ENCODE results near the gene GPR18.
"Not testable (repeated sequence)": the region's sequence is repeated elsewhere in the genome, so short reads cannot be mapped to it uniquely, and the experiment has no call there.

GPR18 gene

DNA sequence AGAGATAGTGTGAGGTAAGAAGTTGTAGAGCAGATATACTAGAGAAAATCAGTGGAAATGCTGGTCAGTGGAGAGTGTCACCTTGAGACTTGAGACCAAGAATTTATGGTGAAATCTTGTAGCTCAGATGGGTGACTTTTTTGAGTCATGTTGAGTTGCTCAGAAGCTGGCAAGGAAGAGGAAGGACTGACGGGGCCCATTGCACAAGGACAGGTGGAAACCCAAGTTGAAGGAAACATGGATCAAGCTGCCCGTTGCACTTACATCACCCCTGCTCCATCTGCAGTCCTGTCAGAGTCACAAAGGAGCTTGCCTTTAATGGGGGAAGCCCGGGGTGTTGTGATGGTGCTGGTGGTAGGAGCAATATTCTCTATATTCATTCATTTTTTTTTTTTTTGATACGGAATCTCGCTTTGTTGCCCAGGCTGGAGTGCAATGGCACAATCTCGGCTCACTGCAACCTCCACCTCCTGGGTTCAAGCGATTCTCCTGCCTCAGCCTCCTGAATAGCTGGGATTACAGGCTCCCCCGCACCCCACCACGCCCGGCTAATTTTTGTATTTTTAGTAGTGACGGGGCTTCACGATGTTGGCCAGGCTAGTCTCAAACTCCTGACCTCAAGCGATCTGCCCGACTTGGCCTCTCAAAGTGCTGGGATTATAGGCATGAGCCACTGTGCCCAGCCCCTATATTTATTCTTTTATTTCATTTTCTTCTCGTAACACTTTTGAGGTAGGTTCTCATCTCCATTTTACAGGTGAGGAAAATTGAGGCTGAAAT lies 30.1 kb downstream of the GPR18 start:
- DNase-seq, result peak; percentile 98

DNA sequence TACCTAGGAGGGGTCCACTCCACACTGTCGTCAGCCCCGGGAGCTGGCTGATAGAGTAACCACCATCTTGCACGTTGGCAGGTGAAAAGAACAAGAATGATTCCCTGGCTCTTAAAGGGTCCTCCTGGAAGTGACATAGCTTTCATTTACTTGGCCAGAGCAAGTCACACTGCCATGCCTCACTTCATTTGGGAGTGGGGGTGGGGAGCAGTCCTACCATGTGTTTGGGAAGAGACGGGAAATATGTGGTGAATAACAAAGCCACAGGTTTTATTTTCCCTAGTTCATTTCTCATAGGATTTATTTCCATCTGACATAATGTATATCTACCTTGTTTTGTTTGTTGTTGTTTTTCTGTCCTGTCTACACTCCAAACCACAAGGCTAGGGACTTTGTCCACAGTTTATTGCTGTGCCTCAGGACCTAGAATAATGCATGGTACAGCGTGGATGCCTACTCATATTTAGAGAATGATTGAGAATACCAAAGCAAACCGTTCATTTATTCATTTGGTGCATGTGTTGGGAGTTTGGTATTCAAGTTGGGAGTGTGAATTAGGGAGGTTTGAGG lies 30.8 kb downstream of the GPR18 start:
- no peak for DNase-seq

DNA sequence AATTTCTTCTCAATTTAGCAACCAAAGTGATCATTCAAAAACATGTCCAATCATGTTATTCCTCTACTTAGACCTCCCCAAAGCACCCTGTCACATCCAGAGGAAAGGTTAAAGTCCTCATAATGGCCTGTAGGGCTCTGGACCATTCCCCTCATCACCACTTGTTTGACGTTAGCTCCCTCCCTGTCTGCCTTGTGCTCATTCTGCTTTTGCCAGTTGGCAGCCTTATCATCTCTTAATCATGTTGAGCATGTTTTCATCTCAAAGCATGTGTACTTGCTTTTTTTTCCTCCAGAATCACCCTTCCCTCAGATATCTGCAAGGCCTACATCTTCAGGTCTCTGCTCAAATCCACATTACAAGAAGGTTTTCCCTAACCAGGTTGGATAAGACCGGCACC lies 31.7 kb downstream of the GPR18 start:
- no peak for DNase-seq

DNA sequence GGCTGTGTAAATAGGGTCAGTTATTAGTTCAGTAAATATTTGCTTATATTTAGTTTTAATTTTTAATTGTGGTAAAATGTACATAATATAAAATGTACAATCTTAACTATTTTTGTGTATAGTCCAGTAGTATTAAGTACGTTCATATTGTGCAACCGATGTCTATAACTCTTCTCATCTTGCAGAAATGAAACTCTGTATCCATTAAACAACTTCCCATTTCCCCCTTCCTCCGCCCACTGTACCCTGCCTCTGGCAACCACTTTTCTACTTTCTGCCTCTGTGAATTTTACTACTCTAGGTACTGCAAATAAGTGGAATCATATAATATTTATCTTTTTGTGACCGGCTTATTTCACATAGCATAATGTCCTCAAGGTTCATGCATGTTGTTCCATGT lies 33.1 kb downstream of the GPR18 start:
- DNase-seq, result peak; percentile 74 to 83

DNA sequence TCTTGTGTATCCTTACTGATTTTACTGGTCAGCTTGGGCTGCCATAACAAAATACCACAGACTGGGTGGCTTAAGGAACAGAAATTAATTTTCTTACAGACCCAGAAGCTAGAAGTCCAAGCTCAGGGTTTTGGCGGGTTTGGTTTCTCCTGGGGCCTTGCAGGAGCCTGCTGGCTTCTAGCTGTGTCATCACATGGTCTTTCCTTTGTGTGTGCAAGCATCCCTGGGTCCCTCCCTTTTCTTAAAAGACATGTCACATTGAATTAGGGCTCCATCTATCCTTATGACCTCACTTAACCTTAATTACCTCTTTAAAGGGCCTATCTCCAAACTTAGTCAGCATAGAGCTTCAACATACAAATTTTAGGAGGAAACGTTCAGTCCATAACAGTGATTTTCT lies 34.2 kb downstream of the GPR18 start:
- DNase-seq, result no peak

DNA sequence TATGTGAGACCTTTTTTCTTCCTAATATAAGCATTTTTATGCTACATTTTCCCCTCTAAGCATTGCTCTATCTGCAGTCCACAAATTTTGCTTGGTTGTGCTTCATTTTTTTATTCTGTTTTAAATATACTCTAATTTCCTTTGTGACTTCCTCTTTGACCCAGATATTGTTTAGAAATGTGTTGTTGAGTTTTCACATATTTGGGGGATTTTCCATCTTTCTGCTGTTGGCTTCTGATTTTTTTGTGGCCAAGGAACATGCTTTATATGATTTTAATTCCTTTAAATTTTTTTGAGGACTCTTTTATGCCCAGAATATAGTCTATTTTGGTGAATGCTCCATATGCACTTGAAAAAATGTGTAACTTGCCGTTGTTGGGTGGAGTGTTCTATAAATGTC lies 34.6 kb downstream of the GPR18 start:
- no peak for DNase-seq

DNA sequence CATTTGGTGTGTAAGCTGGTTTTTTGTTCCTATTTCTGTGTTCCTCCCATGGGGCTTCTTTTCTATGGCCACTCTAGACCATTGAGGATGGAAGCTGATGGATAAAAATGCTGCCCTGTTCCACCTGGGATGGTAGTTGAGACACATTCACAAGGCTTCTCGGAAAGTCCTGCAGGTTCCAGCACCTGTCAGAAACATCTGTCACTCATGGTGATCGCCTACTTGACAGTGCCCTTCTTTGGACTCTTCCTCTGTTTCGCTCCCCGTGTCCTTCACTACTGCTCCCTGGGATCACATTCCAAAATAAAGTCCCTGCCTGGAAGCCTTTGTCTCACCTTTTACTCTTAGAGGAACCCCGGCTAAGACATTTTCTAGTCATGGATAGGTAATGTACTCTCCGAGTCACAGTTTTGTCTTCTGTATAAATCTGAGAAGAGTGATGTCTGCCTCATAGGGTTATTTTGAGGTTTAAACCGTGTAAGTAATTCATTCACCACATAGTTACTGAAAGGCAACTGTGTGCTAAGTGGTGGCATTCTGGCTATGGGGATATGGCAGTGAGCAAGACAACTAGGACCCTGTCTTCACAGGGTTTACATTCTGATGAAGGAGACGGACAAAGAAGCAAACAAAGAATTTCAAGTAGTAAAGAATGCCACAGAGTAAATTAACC lies 36.5 kb downstream of the GPR18 start:
- no peak for DNase-seq

DNA sequence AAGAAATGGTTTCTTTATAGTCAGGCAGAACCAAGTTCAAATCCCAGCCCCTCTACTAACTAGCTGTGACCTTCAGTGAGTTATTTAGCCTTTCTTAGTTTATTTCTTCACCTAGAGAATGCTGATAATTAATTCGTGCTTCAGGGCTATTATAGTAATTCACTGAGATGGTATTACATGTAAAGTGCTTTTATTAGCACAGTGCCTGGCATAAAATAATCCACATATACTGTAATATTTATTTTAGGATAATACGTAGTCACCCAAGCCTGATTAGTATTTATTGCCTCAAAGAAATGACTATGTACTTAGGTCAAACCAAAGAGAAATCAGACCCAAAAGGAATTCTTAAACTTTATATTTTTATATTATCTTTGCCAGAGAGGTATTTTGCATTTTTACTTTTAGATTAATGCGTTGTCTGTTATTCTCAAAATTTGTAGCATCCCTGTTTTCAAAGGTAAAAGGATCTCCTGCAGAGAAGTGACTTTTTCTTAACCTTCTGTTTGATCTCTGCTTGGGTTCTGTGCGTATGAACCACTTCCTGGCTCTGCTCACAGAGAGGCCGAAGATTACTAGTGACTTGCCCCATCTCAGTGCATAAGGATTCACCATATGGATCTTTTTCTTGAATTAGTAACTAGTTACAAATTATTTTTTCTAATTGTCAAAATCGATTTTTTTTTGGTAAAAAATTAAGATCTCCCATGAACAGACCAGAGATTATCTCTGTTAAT lies 37.8 kb downstream of the GPR18 start:
- no peak for DNase-seq

DNA sequence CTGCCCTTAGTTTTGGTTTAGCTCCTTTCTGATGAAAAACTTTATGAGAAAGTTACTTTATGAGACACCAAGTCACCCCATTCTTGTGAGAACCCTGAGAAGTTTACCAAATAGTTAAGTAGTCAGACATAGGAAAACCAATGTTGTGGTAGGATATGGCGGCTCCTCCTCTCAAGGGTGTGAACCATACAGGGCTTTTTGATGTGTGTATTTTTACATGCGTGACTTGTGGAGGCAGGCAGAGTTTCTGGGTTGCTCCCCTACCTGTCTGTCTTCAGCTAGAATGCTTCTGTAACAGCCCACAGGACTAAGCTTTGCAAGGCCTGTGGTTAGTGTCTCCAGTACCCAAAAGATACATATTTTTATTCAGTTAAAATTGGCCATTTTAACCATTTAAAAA lies 39.2 kb downstream of the GPR18 start:
- DNase-seq, result no peak

DNA sequence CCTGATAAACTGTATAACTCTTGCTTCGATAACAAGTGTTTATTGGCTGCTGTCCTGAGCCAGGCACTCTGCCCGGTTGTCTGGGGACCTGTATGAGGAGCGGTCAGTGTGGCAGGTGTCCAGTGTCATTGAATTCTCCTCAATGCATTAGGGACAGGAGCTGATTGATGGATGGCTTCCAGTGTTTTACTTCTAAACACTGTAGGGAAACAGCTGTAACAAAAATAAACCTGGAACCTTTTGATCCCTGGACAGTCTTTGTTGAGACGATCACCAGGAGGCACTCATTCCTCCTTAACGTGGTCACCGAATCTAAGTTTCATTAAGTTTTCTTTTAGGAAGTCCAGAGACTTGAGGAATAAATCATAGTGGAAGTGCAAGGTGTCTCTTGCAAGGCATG lies 39.6 kb downstream of the GPR18 start:
- no peak for DNase-seq

DNA sequence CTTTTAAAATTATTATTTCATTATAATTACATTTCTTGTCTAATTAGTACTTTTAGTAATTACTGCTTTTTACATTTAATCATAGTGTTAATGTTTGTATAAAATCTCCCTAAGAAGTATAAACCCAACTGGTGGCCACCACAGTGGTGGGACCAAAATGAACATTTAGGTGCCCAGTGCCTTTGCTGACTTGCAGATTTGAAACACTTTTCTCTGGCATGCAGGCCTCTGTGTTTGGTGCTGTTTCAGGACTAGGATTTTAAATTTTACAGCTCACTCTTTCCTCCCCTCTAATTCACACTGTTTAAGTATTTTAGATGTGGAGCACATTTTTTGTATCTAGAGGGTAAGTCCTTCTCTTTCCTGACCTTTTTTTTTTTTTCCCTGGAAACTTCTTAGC lies 40.1 kb downstream of the GPR18 start:
- DNase-seq, result no peak

DNA sequence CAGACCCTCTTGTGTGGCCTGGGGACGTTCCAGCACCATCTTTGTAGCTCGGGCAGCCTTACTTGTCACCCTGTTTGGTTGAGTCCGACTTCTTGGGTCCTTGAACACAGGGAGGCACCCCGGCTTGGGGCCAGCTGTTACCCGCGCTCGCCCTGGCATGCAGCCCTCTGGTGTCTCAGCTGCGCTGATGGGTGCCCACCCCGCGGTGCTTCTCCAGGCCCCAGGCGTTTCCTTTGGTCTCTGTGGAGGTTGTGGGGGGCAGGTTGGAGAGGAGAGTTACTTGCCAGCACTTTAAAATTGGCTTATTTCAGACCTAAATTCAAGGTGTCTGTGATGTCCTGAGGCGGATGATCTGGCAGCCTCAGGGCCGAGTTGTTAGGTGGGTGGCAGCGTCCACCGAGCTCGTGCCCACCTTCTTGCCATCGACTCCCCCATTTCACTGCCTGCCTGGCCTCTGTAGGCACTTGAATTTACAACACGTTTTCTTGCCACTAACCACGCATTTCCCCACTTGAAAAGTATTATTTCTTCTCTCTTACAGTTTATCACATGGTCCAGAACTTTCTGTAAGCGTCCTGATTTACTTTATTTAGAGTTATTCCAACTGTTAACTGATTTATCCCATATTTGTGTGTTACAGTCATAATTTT lies 40.6 kb downstream of the GPR18 start:
- no peak for DNase-seq

DNA sequence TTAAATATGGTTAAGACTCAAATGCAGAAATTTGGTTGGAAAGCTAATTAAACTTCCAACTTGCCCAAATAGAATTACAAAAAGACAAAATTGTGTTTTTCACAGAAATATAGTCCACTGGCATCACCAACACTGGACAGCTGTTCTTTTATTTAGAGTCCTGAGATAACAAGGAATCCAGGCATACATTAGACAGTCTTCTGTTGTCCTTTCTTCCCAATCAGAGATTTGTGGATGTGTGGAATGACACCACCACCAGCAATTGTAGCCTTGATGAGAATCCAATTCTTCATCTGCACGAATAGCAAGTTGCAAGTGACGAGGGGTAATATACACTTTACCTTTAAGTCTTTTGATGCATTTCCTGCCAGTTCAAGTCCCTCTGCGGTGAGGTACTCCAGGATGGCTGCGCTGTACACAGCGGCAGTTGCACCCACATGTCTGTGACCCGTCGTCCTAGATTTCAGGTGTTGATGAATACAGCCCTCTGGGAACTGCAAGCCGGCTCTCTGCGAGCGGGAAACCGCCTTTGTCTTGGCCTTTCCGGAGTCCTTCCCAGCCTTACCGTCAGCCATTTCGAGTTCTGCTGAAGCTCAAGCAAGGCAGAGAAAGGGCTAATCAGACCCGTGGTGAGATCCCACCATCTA lies 42.9 kb downstream of the GPR18 start:
- DNase-seq, result no peak

DNA sequence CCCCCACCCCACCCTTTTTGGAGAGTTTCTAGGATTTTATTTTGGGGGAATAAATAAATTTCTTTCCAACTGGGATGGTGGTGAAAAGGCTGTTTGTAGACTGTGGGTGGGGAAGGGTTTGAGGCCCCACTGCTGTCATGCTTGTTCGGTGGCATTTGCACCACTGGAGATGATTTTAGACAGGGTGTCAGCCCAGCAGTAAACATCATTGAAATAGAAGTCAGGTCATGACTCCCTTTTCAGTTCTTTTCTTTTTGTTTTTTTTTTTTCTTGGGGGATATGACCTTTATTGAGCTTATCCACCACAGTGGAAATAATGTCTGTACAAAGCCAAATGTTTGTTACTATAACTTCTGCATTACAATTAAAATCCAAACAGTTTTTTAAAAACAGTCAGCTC lies 43.4 kb downstream of the GPR18 start:
- DNase-seq, result no peak

DNA sequence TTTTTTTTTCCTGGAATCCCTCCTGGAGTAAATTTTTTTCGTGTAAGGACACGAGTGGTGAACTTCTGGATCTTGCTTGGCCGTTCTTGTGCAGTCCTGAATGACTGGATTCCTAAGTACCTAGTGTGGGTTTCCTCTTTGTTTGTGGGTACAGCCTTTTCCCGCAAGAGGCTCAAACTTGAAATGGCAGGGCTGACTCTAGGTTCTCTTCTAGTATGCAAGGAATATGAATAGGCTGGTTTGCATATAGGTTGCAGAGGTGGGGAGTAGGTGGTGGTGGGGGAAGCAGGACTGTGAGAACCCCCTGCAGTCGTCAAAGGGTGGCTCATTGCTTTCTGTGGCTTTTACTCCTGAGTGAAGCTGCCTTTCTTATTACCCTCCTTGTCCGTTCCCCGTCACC lies 43.9 kb downstream of the GPR18 start:
- DNase-seq, result no peak

DNA sequence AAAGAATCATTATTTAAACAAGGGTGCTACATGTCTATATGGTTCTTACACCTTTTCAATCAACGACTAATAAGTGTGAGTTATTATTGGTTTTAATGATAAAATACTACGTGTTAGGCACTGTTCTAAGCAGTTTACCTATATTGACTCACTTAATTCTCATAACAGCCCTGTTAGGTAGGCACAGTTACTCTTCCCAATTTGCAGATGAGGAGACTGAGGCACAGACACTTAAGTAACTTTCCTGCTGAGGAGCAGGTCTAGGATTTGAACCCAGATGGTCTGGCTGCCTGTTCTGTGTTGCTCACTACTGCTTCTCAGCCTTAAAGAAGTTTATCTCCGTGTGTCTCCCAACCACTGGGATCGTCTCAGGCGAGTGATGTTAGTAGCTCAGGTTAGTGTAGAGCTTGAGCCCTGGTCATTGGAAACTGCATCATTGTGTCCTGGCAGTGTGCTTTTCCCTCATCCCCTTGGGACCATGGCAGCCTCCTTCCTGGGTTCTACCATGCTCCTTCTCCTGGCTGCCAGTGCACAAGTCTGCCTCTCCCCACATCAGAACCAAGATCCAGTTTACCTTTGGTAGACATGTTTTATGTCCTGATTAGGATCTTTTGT lies 46.7 kb downstream of the GPR18 start:
- DNase-seq, result no peak

DNA sequence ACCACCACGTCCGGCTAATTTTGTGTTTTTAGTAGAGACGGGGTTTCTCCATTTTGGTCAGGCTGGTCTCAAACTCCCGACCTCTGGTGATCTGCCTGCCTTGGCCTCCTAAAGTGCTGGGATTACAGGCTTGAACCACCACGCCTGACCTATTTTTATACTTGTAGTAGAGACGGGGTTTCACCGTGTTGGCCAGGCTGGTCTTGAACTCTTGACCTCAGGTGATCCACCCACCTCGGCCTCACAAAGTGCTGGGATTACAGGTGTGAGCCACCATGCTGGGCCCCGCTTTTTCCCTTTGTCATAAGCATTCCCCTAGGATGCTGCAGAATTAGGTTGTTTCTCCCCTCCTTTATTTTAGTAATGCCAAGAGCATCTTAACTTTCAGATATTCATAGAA lies 47.6 kb downstream of the GPR18 start:
- not testable (repeated sequence) for DNase-seq

DNA sequence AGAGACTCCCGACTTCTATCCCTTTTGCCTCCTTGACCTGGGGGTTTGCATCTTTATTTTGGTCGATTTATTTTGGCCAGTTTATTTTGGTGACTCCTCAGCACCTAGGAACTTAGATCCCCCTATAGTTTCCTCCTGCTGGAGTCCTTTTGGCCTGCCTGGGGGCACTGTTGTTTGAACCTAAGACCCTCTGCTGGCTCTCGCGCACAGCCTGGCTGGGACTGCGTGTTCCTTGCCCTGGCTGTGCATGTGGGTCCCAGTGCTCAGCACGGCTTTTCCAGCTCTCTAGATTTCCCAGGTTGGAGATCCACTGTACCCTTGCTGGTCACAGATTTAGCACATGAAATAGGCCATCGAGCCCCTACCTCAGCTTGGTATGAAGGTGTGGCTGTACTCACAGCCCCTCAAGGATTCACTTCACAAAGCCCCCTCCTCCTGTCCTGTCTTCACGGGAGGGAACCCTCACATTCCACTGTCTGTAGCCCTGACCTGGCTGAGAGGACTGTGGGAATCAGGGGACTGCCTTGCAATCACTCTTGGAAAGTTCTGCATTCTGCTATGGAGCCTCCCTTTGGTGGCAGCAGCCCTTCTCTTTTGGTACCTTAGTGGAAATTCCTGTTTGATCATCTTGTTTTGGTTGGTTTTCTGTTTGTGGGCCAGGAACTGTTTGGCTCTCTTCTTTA lies 49.2 kb downstream of the GPR18 start:
- DNase-seq, result no peak

DNA sequence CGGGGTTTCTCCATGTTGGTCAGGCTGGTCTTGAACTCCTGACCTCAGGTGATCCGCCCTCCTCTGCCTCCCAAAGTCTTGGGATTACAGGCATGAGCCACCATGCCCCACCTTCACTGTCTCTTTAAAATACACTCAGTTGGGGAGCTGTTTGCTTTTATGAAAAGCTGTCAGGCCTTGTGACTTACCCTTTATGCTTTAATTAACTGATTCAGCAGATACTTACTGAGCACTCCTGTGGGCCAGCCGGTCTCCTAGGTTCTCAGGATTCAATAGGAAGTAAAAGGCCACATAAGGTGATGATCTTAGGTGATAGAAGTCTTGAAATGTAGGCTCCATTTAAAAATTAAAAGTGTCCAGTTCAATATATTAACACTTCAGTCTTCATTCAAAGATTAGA lies 50.0 kb downstream of the GPR18 start:
- no peak for DNase-seq

DNA sequence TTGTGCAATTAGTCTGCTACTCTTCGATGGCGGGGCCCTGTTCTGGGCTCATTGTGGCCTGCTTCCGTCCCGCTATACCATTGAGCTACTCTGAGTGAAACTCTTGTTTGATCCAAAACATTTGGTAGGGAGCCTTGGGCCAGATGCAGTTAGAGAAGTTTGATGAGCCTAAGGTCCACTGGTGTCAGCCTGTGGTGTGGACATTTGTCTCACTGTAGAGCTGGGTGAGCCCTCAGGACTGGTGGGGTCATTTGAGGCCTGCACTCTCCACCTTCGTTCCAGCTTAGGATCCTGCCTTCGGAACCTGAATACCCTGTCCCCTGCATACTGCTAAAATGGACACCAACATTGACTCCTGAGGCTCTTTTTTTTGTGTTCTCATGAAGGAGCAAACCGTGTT lies 50.7 kb downstream of the GPR18 start:
- no peak for DNase-seq

DNA sequence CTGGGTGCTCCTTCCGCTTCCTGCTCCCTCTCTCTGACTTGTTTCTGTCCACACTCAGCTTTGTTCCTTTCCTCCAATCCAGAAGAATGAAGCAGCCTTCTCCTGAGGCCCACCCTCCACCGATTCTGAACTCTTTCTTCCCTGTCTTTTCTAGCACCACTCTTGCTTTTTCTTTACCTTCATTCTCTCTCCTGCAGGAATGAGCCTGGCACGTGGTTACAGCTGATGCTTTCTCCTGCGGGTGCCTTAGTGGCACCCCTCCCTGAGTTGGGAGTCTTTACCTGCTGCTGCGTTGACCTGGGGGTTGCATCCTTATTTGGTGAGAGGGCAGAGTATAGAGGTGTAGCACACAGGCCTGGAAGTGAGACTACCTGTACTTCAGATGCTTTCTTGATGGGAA lies 51.3 kb downstream of the GPR18 start:
- DNase-seq, result no peak

DNA sequence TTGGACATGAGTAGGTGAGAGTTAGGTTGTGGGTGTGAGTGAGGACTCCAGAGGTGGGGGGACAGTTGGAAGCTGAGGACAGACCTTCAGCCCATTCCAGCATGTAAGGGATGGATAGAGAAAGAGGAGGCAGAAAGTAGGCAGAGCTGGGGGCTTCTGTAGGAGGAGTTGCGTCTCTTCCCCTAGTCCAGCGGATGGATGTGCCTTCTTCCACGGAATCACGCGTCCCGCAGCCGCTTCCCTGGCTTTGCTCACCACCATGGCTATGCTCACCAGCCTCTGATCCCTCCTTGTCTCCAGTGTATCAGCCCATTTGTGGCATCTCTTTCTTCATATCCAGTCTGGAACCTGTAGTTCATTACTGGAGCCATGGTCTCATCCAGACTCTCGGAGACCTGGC lies 52.0 kb downstream of the GPR18 start:
- no peak for DNase-seq

Measured in AML-193 (cell line).